ENCODE results near the gene ZNF469.

DNA sequence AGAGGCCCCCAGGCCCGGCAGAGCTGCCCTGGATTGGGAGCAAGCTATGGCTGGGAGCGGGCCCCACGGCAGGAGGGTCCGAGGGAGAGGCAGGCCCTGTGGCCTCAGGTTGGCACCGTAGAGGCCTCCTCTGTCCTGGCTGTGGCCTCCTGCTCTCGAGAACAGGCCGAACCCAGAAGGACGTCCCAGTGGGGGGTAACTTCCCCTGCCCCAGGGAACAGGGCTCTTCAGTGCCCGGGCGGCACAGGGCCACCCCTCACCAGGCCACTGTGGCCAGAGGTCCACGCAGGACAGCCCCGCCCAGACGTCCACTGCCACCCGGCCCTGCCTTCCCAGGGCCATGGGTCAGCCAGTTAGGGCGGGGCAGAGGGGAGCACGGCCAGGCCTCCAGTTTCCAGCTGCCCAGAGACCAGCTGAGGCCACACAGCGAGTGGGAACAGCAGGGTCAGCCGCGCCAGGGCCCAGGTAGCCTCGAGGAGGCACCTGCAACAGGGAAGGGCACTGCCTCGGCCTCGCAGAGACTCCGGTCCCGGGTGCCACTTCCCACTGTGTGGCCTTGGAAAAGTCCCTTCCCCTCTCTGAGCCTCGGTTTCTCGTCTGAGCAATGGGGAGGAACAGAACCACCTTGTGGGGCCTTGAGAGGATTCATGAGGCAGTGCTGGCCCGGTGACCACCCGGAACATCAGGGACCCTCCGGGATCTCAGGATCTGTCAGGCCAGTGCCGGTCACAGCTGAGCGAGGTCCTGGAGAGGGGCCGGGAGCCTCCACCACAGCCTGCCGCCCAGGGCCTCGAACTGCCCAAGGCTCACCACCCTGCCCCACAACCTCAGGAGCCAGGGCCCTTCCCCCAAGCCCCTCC lies 32.0 kb downstream of the ZNF469 start:
- TF ChIP-seq POLR2AphosphoS5 (IDR thresholded peaks at IDR 0.05; ENCODE audit: borderline replicate concordance, low read depth, low read length) (no peak), EZH2 (IDR thresholded peaks at IDR 0.05) (no peak), FOXP2 (optimal IDR thresholded peaks at IDR 0.05; ENCODE audit: control extremely low read depth, extremely low read length, insufficient read depth) (no peak)

Measured in SK-N-MC (cell line).